Measurements from ENCODE around the gene RABGAP1L.

DNA sequence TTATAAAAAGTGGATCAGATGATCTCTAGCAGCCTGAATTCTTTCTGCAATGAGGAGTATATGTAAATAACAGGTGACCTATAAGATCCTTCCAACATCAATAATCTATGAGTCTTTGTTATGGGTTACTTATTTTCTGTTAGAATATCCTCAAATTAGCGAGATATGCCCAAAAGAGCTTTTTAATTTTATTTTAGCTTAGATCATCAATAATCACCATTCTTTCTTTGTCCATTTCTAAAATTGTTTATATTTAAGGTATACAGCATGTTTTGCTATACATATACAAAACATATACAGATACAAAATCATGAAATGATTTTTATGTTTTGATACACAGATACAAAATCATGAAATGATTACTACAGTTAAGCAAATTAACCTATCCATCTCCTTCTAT, 11.8 kb downstream of the RABGAP1L start:
- TF ChIP-seq, protein P1, sequence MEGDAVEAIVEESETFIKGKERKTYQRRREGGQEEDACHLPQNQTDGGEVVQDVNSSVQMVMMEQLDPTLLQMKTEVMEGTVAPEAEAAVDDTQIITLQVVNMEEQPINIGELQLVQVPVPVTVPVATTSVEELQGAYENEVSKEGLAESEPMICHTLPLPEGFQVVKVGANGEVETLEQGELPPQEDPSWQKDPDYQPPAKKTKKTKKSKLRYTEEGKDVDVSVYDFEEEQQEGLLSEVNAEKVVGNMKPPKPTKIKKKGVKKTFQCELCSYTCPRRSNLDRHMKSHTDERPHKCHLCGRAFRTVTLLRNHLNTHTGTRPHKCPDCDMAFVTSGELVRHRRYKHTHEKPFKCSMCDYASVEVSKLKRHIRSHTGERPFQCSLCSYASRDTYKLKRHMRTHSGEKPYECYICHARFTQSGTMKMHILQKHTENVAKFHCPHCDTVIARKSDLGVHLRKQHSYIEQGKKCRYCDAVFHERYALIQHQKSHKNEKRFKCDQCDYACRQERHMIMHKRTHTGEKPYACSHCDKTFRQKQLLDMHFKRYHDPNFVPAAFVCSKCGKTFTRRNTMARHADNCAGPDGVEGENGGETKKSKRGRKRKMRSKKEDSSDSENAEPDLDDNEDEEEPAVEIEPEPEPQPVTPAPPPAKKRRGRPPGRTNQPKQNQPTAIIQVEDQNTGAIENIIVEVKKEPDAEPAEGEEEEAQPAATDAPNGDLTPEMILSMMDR (IDR thresholded peaks at IDR 0.05), result no peak
- TF ChIP-seq EP300 (IDR thresholded peaks at IDR 0.05) (no peak), POLR2A (IDR thresholded peaks at IDR 0.05) (no peak)
